ENCODE results near the gene PPP1R11.

Gene PPP1R11

GRCh38 chr6:30071081-30071818 lies 4.3 kb downstream of the PPP1R11 start:
- Mint-ChIP-seq H3K9me3 (no peaks in the 10 kb centered on the region), H3K4me3 (no peak overlapping the region), H3K4me1 (peaks cover 34% of the 10 kb centered on the region), H3K27me3 (peaks cover 29% of the 10 kb centered on the region), H3K36me3 (peaks cover 35% of the 10 kb centered on the region), H3K27ac (no peak overlapping the region)
- ATAC-seq (ENCODE audit: low read depth) (no peak), DNase-seq (ENCODE audit: low spot score in 2 of 2) (no peak)

DNA sequence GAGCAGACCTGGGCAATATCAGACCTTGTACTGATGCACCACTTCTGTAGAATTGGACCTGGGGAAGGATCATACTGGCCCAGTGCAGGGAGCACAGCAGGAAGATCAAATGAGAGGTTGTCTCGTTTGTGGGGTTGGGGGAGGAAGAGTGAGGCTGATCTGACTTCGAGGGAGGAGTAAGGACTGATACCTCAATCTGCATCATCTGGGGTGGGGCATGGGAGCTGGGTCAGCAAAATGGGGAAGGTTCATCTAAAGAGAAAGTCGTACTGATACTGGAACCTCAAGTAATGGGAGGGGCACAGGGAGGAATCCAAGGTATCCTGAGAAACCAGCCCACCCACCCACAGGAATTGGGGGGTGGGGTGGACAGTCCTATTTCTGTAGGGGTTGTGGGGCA lies 4.9 kb downstream of the PPP1R11 start:
- no peak overlapping the region for H3K27ac Mint-ChIP-seq
- peaks cover 35% of the 10 kb centered on the region for H3K36me3 Mint-ChIP-seq
- ATAC-seq (ENCODE audit: low read depth) (no peak), DNase-seq (ENCODE audit: low spot score in 2 of 2) (no peak)
- H3K4me1 Mint-ChIP-seq, result peaks cover 33% of the 10 kb centered on the region
- no peak overlapping the region for H3K4me3 Mint-ChIP-seq
- no peaks in the 10 kb centered on the region for H3K9me3 Mint-ChIP-seq
- H3K27me3 Mint-ChIP-seq, result peaks cover 34% of the 10 kb centered on the region

- ATAC-seq (ENCODE audit: low read depth), result no peak
- no peak overlapping the region for H3K27ac Mint-ChIP-seq
- H3K36me3 Mint-ChIP-seq, result peaks cover 25% of the 10 kb centered on the region
- H3K4me1 Mint-ChIP-seq, result peaks cover 19% of the 10 kb centered on the region
- H3K4me3 Mint-ChIP-seq, result no peak overlapping the region
- no peak for DNase-seq (ENCODE audit: low spot score in 2 of 2)
- H3K9me3 Mint-ChIP-seq, result no peaks in the 10 kb centered on the region
- peaks cover 39% of the 10 kb centered on the region for H3K27me3 Mint-ChIP-seq
These were observed 6.7 kb downstream of the PPP1R11 start for GRCh38 chr6:30073489-30074235.

- Mint-ChIP-seq H3K27me3 (peaks cover 45% of the 10 kb centered on the region), H3K36me3 (peaks cover 20% of the 10 kb centered on the region), H3K9me3 (no peaks in the 10 kb centered on the region), H3K4me1 (peaks cover 19% of the 10 kb centered on the region), H3K27ac (no peak overlapping the region), H3K4me3 (peak overlapping the region; percentile 39)
- no peak for ATAC-seq (ENCODE audit: low read depth)
- DNase-seq (ENCODE audit: low spot score in 2 of 2), result no peak
These were observed 7.5 kb downstream of the PPP1R11 start for GRCh38 chr6:30074331-30075093.

GRCh38 chr6:30075094-30075789 lies 8.2 kb downstream of the PPP1R11 start, which contains the start of gene RNF39:
Gene RNF39 (minus strand): TSS chr6:30075769. CDS start chr6:30075585, 184 bp downstream.
- H3K27ac Mint-ChIP-seq, result peak within 1 kb of the TSS; percentile 42
- H3K36me3 Mint-ChIP-seq, result peaks cover 17% of the 10 kb centered on the region
- DNase-seq (ENCODE audit: low spot score in 2 of 2) (no peak), ATAC-seq (ENCODE audit: low read depth) (peak; percentile 31)
- peak within 1 kb of the TSS; percentile 64 for H3K4me3 Mint-ChIP-seq
- H3K27me3 Mint-ChIP-seq, result peaks cover 44% of the 10 kb centered on the region
- peaks cover 16% of the 10 kb centered on the region for H3K4me1 Mint-ChIP-seq
- H3K9me3 Mint-ChIP-seq, result no peaks in the 10 kb centered on the region

- H3K4me1 Mint-ChIP-seq, result peaks cover 12% of the 10 kb centered on the region
- peak overlapping the region; percentile 64 for H3K4me3 Mint-ChIP-seq
- H3K36me3 Mint-ChIP-seq, result peaks cover 12% of the 10 kb centered on the region
- DNase-seq (ENCODE audit: low spot score in 2 of 2), result no peak
- peak; percentile 37 for ATAC-seq (ENCODE audit: low read depth)
- no peaks in the 10 kb centered on the region for H3K9me3 Mint-ChIP-seq
- peak overlapping the region; percentile 42 for H3K27ac Mint-ChIP-seq
- peaks cover 44% of the 10 kb centered on the region for H3K27me3 Mint-ChIP-seq
These were observed 9.1 kb downstream of the PPP1R11 start for GRCh38 chr6:30075790-30076732.

DNA sequence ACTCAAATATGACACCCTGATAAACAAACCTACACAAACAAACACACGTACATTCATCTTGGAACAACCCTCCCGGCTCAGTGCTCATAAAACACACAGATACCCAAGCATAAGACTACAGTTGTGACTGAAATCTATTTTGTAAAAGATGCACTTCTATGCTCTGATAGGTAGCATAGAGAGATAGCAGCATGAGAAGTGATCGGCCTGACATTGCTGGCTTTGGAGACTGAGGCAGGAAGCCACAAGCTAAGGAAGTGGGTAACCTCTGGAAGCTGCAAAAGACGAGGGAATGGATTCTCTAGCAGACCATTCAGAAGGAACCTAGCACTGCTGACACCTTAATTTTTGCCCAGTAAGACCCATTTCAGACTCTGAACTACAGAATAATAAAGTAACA lies 10.2 kb downstream of the PPP1R11 start:
- DNase-seq (ENCODE audit: low spot score in 2 of 2), result no peak
- Mint-ChIP-seq H3K4me1 (peaks cover 8% of the 10 kb centered on the region), H3K27me3 (peaks cover 37% of the 10 kb centered on the region), H3K4me3 (no peak overlapping the region), H3K27ac (no peak overlapping the region), H3K9me3 (no peaks in the 10 kb centered on the region), H3K36me3 (peaks cover 6% of the 10 kb centered on the region)
- no peak for ATAC-seq (ENCODE audit: low read depth)

DNA sequence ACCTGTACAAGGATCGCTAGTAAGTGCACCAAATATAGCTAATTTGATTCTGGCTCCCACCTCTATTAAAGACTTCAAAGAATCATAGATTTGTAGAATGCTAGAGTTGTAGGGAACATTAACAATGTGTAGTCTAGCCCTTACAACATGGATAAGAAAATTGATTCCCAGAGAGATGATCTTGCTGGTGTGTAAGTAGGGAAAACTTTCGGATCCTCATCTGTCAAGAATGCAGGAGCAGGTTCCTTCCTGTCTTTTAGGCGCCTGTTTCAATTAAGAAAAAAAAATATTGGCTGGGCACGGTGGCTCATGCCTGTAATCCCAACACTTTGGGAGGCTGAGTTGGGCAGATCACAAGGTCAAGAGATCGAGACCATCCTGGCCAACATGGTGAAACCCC lies 20.9 kb downstream of the PPP1R11 start:
- H3K4me1 Mint-ChIP-seq, result no peaks in the 10 kb centered on the region
- H3K9me3 Mint-ChIP-seq, result no peaks in the 10 kb centered on the region
- H3K36me3 Mint-ChIP-seq, result peaks cover 1% of the 10 kb centered on the region
- DNase-seq (ENCODE audit: low spot score in 2 of 2) (no peak), ATAC-seq (ENCODE audit: low read depth) (no peak)
- H3K27me3 Mint-ChIP-seq, result peaks cover 28% of the 10 kb centered on the region
- no peak overlapping the region for H3K27ac Mint-ChIP-seq
- H3K4me3 Mint-ChIP-seq, result no peak overlapping the region

DNA sequence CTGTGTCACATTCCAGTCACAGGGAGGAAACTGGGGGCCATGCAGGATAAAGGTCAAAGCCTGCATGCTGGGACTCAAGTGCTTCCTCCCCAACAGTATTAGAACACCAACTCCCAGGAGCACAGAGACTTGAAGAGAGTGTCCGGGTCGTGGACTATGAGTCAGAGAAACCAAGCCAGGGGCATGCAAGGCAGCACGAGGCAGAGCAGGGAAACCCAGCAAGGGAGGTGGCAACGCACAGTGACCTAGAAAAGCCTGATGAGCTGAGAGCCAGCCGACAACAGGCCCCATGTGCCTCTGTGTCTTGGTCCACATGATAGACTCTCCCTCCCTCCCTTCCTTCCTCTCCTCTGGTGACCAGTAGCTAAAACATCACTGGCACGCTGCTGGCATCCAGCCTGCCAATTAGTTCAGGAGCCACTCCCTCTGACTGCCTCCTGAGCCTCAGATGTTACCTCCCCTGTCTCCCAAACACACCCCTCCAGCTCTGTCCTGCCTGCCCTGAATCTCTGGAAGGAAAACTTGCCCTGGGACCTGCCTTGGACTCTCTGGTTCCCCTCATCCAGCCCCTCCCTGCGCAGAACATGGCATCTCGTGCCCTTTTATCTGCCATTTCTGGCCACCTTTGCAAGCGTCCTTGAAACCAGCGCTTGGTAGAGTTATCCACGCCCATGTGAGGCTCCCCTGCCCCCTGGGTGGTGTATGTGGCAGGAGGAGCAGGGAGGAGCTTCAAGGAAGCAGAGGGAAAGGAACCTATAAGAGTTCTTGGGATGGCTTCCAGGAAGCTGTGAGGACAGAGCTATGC lies 24.8 kb downstream of the PPP1R11 start:
- Mint-ChIP-seq H3K27me3 (peaks cover 46% of the 10 kb centered on the region), H3K4me3 (no peak overlapping the region), H3K27ac (no peak overlapping the region), H3K36me3 (peaks cover 1% of the 10 kb centered on the region), H3K4me1 (no peaks in the 10 kb centered on the region), H3K9me3 (no peaks in the 10 kb centered on the region)
- no peak for DNase-seq (ENCODE audit: low spot score in 2 of 2)
- no peak for ATAC-seq (ENCODE audit: low read depth)

DNA sequence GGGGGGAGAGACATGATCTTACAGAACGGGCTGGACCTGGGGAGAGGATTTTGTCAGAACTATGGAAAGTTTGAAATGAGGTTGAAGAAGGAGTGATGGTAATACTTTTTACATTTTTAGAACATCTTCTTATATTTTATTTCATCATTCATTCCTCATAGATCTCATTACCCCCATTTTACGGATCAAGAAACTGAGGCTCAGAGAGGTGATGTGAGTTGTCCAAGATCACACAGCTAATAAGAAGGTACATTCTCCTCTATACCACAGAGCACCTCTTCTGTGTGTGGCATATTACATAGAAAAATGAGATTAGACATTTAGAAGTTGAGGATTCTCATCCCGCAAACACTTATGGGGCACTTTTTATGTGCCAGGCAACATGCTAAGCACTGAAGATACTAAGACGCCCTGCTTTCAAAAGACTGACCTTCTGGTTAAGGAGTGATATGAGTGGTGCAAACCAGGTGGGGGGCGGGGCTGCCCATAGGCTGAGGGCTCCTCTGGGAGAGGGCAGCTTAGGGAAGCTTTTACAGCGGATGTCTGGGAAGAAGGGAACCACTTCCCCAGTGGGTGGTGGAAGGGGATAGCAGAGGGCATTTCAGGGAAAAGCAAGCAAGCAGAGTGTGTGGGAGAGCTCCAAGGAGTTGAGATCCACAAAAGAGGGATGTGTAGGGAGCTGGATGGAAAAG lies 26.0 kb downstream of the PPP1R11 start:
- H3K9me3 Mint-ChIP-seq, result no peaks in the 10 kb centered on the region
- peaks cover 51% of the 10 kb centered on the region for H3K27me3 Mint-ChIP-seq
- ATAC-seq (ENCODE audit: low read depth) (no peak), DNase-seq (ENCODE audit: low spot score in 2 of 2) (no peak)
- peaks cover 1% of the 10 kb centered on the region for H3K36me3 Mint-ChIP-seq
- no peak overlapping the region for H3K27ac Mint-ChIP-seq
- peaks cover 6% of the 10 kb centered on the region for H3K4me1 Mint-ChIP-seq
- no peak overlapping the region for H3K4me3 Mint-ChIP-seq

DNA sequence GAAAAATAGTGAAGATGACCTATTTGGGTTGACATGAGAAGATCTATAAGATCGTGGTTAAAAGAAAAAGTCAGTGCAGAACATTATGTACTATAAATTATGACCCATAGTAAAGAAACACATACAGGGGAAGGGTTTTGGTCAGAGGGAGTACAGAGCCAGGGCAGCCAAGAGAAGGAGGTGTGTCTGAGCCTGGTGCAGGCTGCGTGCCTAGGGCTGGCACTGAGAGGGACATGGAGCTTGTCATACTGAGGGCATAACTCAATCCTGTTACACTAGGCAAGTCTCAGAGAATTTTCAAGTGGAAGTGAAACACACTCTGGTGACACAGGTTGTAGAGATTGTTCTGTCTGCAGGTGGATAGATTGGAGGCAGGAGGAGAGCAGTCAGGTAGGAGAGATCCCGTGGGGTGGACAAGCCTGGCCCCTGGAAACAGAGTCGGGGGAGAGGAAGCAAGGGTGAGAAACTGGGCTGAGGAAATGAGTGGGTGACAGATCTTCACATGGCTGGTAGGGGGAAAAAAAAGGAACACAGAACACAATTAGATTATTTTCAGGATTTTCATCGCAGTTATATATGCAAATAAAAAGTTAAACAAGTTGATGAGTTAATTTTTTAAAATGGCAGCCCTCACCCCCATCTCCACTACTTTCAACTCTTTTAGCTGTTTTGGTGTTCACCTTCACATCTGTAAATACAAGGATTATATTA lies 27.1 kb downstream of the PPP1R11 start:
- peaks cover 53% of the 10 kb centered on the region for H3K27me3 Mint-ChIP-seq
- DNase-seq (ENCODE audit: low spot score in 2 of 2), result no peak
- ATAC-seq (ENCODE audit: low read depth), result no peak
- H3K4me1 Mint-ChIP-seq, result peaks cover 9% of the 10 kb centered on the region
- peaks cover 1% of the 10 kb centered on the region for H3K36me3 Mint-ChIP-seq
- no peak overlapping the region for H3K4me3 Mint-ChIP-seq
- no peak overlapping the region for H3K27ac Mint-ChIP-seq
- H3K9me3 Mint-ChIP-seq, result no peaks in the 10 kb centered on the region
